ENCODE results near the gene RASSF8.

GRCh38 chr12:26122061-26122680 lies 163.7 kb downstream of the RASSF8 start:
- TF ChIP-seq CTCF (IDR thresholded peaks at IDR 0.05; ENCODE audit: extremely low read depth in 1 of 2, insufficient read depth in 1 of 2, low read depth in 1 of 2, low read length in 2 of 2): no peak
- TF ChIP-seq FOS (IDR thresholded peaks at IDR 0.05; ENCODE audit: borderline replicate concordance, insufficient read depth, low read length): no peak
- TF ChIP-seq POLR2A (IDR thresholded peaks at IDR 0.05; ENCODE audit: low read depth, low read length): no peak
- TF ChIP-seq MAX (IDR thresholded peaks at IDR 0.05; ENCODE audit: insufficient read depth, insufficient read length): no peak
- TF ChIP-seq GATA2 (IDR thresholded peaks at IDR 0.05; ENCODE audit: insufficient read depth, insufficient read length, low read depth, low read length): no peak
- no peak for TF ChIP-seq JUN (IDR thresholded peaks at IDR 0.05; ENCODE audit: borderline replicate concordance, insufficient read depth, insufficient read length, low read depth)
- no peak for TF ChIP-seq POLR2AphosphoS5 (IDR thresholded peaks at IDR 0.05; ENCODE audit: insufficient read depth, low read depth, low read length)
- TF ChIP-seq EZH2 (IDR thresholded peaks at IDR 0.05; ENCODE audit: borderline replicate concordance, low read depth, low read length, severe bottlenecking): no peak
- no peak for TF ChIP-seq MYC (IDR thresholded peaks at IDR 0.05; ENCODE audit: low read depth, low read length)

All from endothelial cell of umbilical vein (primary cell).